Sigmoid colon (tissue), 7 donors: ENCODE results near the gene COLQ. TPM values are rescaled to one million over a fixed set of nuclear protein-coding genes. Genes with fewer than 3 reads are reported as not detected.

ENCODE experiments used
- DNase-seq: peaks from one replicate; pipeline ENCODE4 v3.0.0-alpha.2; 2019
- H3K27ac ChIP-seq, 4 donors: fragments of 200-600 bp; sonication (generic); one replicate each; pipeline ENCODE4 v1.5.1; 2016 to 2019; ENCODE audit warnings: mild to moderate bottlenecking in 1 of 4
- H3K27me3 ChIP-seq, 3 donors: fragments of 200-600 bp; sonication (generic); one replicate each; pipeline ENCODE4 v1.5.1; 2019; ENCODE audit warnings: mild to moderate bottlenecking in 1 of 3
- H3K36me3 ChIP-seq, 4 donors: fragments of 200-600 bp; sonication (generic); one replicate each; pipeline ENCODE4 v1.5.1; 2016 to 2019
- H3K4me1 ChIP-seq, 4 donors: fragments of 200-600 bp; sonication (generic); one replicate each; pipeline ENCODE4 v1.5.1; 2017 to 2019
- H3K4me3 ChIP-seq, 4 donors: fragments of 200-600 bp; sonication (generic); one replicate each; pipeline ENCODE4 v1.5.1; 2017 to 2019; ENCODE audit warnings: mild to moderate bottlenecking in 2 of 4, moderate library complexity in 1 of 4
- H3K9me3 ChIP-seq, 4 donors: fragments of 200-600 bp in 3 of 4; sonication (generic) in 3 of 4; one replicate each; pipeline versions ENCODE4 v1.5.1 to v1.6.1; 2013 to 2019
- EP300 ChIP-seq, 4 donors: sonication (generic); formaldehyde crosslinking; IDR thresholded peaks; one replicate each; pipeline ENCODE4 v1.6.1; 2017; ENCODE audit warnings: antibody characterized with exemption in 4 of 4
- POLR2A ChIP-seq, 2 donors: fragments of 450-650 bp; IDR thresholded peaks; one replicate each; pipeline ENCODE4 v1.6.1; 2016; ENCODE audit warnings: antibody characterized with exemption in 2 of 2, mild to moderate bottlenecking in 2 of 2, moderate library complexity in 2 of 2
- POLR2AphosphoS5 ChIP-seq, 4 donors: sonication (generic); formaldehyde crosslinking; IDR thresholded peaks; one replicate each; pipeline ENCODE4 v1.6.1; 2017; ENCODE audit warnings: antibody characterized with exemption in 4 of 4
- WGBS, 2 donors: extraction: QIAGEN DNeasy Blood & Tissue Kit; methylation state at CpG; one replicate each; pipeline ENCODE4 v1.1.7; 2013; 5-methylcytosine and 5-hydroxymethylcytosine counted together
- intact Hi-C: fragments of 100-400 bp; cut with DNase I; formaldehyde crosslinking; loops from one replicate; pipeline ENCODE4 v1.15.1; 2023
- polyA plus RNA-seq, 3 donors: library from polyadenylated mRNA; stranded (reverse); fragments of 200-250 nt; gene quantifications; one replicate each; pipeline ENCODE4 v1.2.3, GENCODE V29; 2013
- total RNA-seq, 4 donors: library from RNA; depleted of rRNA; stranded (reverse); fragments of >200 nt; gene quantifications; one replicate each; pipeline ENCODE4 v1.1.0, GENCODE V29; 2016
- TF ChIP-seq, protein P1 (sequence below), 4 experiments: fragments of 450-650 bp in 3 of 4; fragments of 200-600 bp in 1 of 4; IDR thresholded peaks; one replicate each; pipeline ENCODE4 v1.5.1; 2016 to 2019; ENCODE audit warnings: antibody characterized with exemption in 4 of 4, mild to moderate bottlenecking in 3 of 4, moderate library complexity in 2 of 4
- donor health status: healthy with polysubstance abuse.
- donor health status: Bipolar disorder and iron deficiency.
- donor health status: healthy.

The COLQ gene
- total and polyA plus RNA-seq, 7 donors = 0.69 to 5.3 (median 1.9) TPM; not detected in 1

DNA sequence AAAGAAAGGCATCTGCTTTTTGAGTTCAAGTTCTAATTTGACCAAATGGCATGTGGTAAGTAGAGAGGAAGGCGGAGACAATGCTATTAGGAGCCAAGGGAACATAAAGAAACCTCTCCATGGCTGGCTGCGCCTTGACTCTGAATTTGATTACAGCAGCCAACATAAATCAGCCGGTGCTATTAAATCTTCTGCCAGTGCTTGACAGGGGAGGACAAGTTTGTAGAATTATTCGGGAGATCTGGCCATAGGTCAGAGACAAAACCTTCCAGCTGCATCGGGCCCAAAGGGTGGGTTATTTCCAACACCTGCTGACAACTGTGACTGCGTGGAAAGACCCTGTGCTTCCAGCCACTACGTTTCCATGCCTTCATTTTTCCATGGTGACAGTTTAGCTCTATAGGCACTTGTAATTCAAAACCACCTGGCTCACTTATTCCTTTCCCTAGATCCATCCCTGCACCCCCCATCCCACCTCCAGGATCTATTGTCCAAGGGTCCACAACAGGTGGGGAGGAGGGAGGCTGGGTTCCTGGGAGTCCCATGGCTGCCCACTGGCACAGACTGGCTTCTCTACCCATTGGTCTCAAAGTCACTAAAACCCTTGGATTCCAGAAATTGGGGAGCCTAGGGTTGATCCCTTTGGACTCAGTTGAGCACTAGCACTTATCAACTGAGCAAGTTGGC, 15.9 kb downstream of the COLQ start:
- H3K9me3 ChIP-seq = no peaks in the 10 kb centered on the region
- no peak overlapping the region for H3K27ac ChIP-seq
- TF ChIP-seq POLR2AphosphoS5 (IDR thresholded peaks at IDR 0.05) (no peak), POLR2A (IDR thresholded peaks at IDR 0.05) (no peak), EP300 (IDR thresholded peaks at IDR 0.05) (no peak)
- TF ChIP-seq, protein P1, sequence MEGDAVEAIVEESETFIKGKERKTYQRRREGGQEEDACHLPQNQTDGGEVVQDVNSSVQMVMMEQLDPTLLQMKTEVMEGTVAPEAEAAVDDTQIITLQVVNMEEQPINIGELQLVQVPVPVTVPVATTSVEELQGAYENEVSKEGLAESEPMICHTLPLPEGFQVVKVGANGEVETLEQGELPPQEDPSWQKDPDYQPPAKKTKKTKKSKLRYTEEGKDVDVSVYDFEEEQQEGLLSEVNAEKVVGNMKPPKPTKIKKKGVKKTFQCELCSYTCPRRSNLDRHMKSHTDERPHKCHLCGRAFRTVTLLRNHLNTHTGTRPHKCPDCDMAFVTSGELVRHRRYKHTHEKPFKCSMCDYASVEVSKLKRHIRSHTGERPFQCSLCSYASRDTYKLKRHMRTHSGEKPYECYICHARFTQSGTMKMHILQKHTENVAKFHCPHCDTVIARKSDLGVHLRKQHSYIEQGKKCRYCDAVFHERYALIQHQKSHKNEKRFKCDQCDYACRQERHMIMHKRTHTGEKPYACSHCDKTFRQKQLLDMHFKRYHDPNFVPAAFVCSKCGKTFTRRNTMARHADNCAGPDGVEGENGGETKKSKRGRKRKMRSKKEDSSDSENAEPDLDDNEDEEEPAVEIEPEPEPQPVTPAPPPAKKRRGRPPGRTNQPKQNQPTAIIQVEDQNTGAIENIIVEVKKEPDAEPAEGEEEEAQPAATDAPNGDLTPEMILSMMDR (IDR thresholded peaks at IDR 0.05) = no peak
- intact Hi-C loops = no loop called here
- no peaks in the 10 kb centered on the region for H3K4me1 ChIP-seq
- DNase-seq = no peak
- 85 to 90% methylated on average over 7 of the region's 7 CpGs for WGBS, 2 donors
- no peak overlapping the region for H3K4me3 ChIP-seq
- H3K36me3 ChIP-seq = no peaks in the 10 kb centered on the region
- H3K27me3 ChIP-seq = no peaks in the 10 kb centered on the region

DNA sequence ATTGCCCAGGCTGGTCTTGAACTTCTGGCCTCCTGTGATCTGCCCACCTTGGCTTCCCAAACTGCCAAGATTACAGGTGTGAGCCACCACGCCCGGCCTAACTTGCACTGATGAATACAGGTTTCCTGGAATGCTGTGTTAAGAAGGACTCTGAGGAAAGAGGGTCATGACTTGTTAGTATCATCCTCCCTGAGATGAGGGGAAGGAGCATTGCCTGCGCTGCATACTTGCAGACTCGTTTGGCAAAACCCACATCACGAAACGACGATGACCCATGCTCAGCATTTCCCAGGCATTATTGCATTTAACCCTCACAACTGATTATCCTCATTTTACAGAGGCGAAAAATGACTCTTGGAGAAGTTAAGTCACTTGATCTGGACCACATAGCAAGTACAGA, 18.9 kb downstream of the COLQ start:
- intact Hi-C loops = no loop called here
- TF ChIP-seq POLR2AphosphoS5 (IDR thresholded peaks at IDR 0.05) (no peak), POLR2A (IDR thresholded peaks at IDR 0.05) (no peak), EP300 (IDR thresholded peaks at IDR 0.05) (no peak)
- TF ChIP-seq, protein P1 (IDR thresholded peaks at IDR 0.05) = no peak
- H3K27me3 ChIP-seq = no peaks in the 10 kb centered on the region
- H3K27ac ChIP-seq = no peak overlapping the region
- DNase-seq = no peak
- H3K4me3 ChIP-seq = no peak overlapping the region
- H3K4me1 ChIP-seq = no peaks in the 10 kb centered on the region
- 94 to 97% methylated on average over 8 of the region's 8 CpGs for WGBS, 2 donors
- no peaks in the 10 kb centered on the region for H3K36me3 ChIP-seq
- no peaks in the 10 kb centered on the region for H3K9me3 ChIP-seq

DNA sequence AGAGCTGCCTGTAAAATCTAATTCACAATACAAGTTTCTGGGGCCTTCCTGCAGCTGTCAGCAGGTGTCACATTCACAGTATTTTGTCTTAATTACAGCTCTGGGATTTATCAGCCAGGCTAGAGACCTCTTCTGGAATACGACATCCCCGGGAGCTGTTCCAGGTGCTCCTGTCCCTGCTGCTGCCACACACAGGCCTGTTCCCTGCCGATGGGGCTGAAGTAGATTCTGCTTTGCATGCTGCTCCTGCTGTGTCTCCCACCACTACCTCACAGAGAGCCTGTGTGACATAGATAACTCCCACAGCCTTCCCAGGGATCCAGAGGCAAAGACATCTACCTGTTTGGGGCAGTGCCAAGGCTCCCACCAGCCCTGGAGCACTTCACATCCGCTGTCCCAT, 20.4 kb downstream of the COLQ start:
- Histone ChIP-seq H3K9me3 (no peaks in the 10 kb centered on the region), H3K27ac (no peak overlapping the region), H3K4me3 (no peak overlapping the region), H3K4me1 (peaks cover 0 to 6% (median 4%) of the 10 kb centered on the region in 4 donors), H3K27me3 (no peaks in the 10 kb centered on the region), H3K36me3 (no peaks in the 10 kb centered on the region)
- intact Hi-C loops = no loop called here
- WGBS, 2 donors = 78 to 84% methylated on average over 4 of the region's 4 CpGs
- no peak for TF ChIP-seq POLR2AphosphoS5 (IDR thresholded peaks at IDR 0.05)
- DNase-seq = no peak

DNA sequence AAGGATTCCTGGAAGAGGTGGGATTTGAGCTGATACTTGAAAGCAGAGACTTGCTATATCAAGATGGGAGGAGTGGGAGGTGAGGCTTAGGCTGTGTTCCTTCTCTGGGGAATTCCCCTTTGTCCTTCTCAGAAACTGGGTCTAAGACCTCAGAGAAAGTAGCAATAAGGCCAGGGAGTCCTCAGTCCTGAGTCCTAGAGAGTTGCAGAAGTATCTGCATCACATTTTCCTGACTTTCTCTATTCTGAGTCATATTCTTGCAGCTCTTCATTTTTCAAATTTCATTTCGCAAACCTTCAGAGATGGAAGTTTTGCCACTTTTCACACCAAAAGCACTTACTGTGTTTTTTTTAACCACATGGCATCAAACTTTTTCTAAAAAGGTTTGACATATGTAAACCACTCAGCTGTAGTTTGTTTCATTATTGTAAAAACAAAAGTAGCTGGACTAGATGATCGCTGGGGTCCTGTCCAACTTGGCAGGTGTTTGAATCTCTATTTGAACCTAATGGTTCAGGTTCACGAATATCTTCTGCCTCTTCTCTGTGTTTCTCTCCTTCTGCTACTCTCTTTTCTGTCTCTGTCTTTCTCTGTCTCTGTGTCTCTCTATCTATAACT, 21.3 kb downstream of the COLQ start:
- no peak overlapping the region for H3K27ac ChIP-seq
- intact Hi-C loops = no loop called here
- 74 to 79% methylated on average over 3 of the region's 3 CpGs for WGBS, 2 donors
- no peaks in the 10 kb centered on the region for H3K27me3 ChIP-seq
- TF ChIP-seq POLR2AphosphoS5 (IDR thresholded peaks at IDR 0.05) = no peak
- no peak for TF ChIP-seq EP300 (IDR thresholded peaks at IDR 0.05)
- TF ChIP-seq, protein P1 (IDR thresholded peaks at IDR 0.05) = no peak
- TF ChIP-seq POLR2A (IDR thresholded peaks at IDR 0.05) = no peak
- DNase-seq = no peak
- no peaks in the 10 kb centered on the region for H3K9me3 ChIP-seq
- no peaks in the 10 kb centered on the region for H3K36me3 ChIP-seq
- H3K4me3 ChIP-seq = no peak overlapping the region
- peaks cover 0 to 14% (median 12%) of the 10 kb centered on the region in 4 donors for H3K4me1 ChIP-seq

DNA sequence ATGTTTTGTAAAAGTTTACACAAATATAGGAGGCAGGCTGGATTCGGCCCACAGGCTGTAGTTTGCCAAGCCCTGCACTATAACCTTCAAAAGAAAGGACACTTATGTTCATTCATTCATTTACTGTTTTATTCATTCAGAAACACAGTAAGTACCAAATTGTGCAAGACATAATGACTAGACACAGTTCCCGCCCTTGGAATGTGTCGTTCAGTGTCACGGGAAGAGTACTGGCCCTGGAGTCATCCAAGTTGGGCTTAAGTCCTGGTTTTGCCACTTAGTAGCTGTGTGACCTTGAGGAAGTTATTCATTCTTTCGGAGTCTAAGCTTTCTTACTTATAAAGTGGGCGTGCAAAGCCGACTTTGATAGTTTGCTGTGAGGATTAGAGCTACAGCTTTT, 22.0 kb downstream of the COLQ start:
- intact Hi-C loops = no loop called here
- peaks cover 0 to 19% (median 12%) of the 10 kb centered on the region in 4 donors for H3K4me1 ChIP-seq
- no peak overlapping the region for H3K27ac ChIP-seq
- H3K27me3 ChIP-seq = no peaks in the 10 kb centered on the region
- WGBS, 2 donors = 74 to 76% methylated on average over 7 of the region's 7 CpGs
- no peak for DNase-seq
- TF ChIP-seq, protein P1 (IDR thresholded peaks at IDR 0.05) = no peak
- TF ChIP-seq EP300 (IDR thresholded peaks at IDR 0.05) (no peak), POLR2A (IDR thresholded peaks at IDR 0.05) (no peak), POLR2AphosphoS5 (IDR thresholded peaks at IDR 0.05) (no peak)
- no peaks in the 10 kb centered on the region for H3K9me3 ChIP-seq
- no peak overlapping the region for H3K4me3 ChIP-seq
- no peaks in the 10 kb centered on the region for H3K36me3 ChIP-seq
